NCI-H2196 (cell line): ENCODE results near the gene FSTL1.

Experiments used
- DNase-seq: peaks from one replicate; lab custom pipeline; 2025; ENCODE audit not compliant: unreplicated experiment; lab: John Stamatoyannopoulos, UW

FSTL1 gene

GRCh38 chr3:120355486-120355885, 95.3 kb downstream of the FSTL1 start:
- no peak for DNase-seq

- DNase-seq = no peak
These were observed 97.3 kb downstream of the FSTL1 start for GRCh38 chr3:120353463-120353862.

GRCh38 chr3:120352017-120352416, 98.8 kb downstream of the FSTL1 start:
- DNase-seq = no peak

- no peak for DNase-seq
These were observed 100.3 kb downstream of the FSTL1 start for GRCh38 chr3:120350401-120350941.

DNA sequence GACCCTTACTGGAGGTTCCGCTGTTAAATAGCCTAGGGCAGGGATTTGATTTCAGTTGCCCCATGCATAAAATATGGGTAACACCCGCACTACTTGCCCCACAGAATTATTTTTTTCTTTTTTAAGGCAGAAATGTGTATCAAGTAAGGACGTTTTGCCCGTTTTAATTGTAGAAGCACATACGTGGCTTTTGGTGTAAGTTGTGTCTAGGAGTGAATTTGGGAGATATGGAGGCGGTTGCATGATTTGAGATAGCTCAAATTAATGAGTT, 101.0 kb downstream of the FSTL1 start:
- no peak for DNase-seq

DNA sequence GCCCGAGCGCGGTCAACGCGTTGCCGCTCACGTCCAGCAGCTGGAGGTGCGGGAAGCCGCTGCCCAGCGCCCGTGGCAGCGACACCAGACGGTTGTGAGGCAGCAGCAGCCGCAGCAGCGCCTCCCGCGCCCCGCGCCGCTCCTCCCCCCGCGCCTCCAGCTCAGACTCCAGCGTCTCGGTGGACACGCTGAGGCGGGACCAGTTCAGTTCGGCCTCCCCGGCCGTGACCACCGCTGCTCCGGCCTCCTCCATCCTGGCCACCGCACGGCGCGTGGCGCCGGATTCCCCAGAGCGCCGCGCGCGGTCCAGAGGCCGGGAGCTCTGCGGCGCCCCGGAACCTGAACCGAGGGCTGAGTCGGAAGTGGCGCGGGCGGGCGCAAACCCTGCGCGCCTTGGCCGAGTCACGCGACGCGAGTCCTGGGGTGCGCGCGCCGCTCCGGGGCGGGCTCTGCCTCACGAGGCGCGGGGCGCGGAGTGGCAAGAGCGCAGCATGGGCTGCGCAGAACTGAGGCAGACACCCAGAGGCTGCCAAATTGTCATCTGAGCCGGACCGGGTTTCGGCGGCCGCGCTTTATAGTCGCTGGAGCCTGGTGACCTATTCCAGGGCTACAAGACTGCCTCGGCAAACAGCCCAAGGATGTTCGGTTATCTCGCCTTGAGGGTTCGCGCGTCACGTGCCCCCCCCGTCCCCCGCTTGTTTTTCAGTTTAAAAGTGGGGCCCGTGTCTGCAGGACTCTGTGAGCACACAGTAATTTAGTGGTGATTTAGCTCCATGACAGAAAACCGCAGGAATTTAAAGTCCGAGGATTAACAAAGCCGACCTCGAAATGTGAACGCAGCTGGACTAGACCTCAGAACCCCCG, 101.6 kb downstream of the FSTL1 start, which contains the start of gene LRRC58:
LRRC58 (minus strand) TSS at position 364 of the 864 bp plus-strand sequence; CDS start at position 253, 111 bp downstream.
- DNase-seq = peak; percentile 99

- DNase-seq = no peak
These were observed 102.5 kb downstream of the FSTL1 start for GRCh38 chr3:120348065-120348990.

- no peak for DNase-seq
These were observed 106.4 kb downstream of the FSTL1 start for GRCh38 chr3:120344349-120344748.
